Measurements from ENCODE around the gene CDH4. TPM values are rescaled to one million over a fixed set of nuclear protein-coding genes. Genes with fewer than 3 reads are reported as not detected.

CDH4 gene
- total RNA-seq, 1 experiment from 2014 or later = not detected

GRCh38 chr20:61354901-61355495 is 102.9 kb downstream of the CDH4 start:
- Mint-ChIP-seq H3K36me3 (ENCODE audit: insufficient read depth, unreplicated experiment) (no peaks in the 10 kb centered on the region), H3K4me3 (ENCODE audit: unreplicated experiment) (no peak overlapping the region), H3K27me3 (ENCODE audit: insufficient read depth, unreplicated experiment) (peaks cover 38% of the 10 kb centered on the region), H3K27ac (ENCODE audit: unreplicated experiment) (no peak overlapping the region), H3K4me1 (ENCODE audit: low read depth, unreplicated experiment) (no peaks in the 10 kb centered on the region), H3K9me3 (ENCODE audit: unreplicated experiment) (no peaks in the 10 kb centered on the region)
- Histone ChIP-seq H3K4me3 (ENCODE audit: low read depth, low read length) (no peak overlapping the region), H3K36me3 (ENCODE audit: control insufficient read depth, insufficient read depth, low read length) (no peaks in the 10 kb centered on the region), H3K9me3 (peaks cover 8% of the 10 kb centered on the region), H3K27me3 (replicated peaks; ENCODE audit: control insufficient read depth, insufficient read depth, low read length) (no peaks in the 10 kb centered on the region; the same call in 1 of the 2 replicates), H3K4me1 (no peaks in the 10 kb centered on the region)
- no peak for DNase-seq
- TF ChIP-seq CTCF (IDR thresholded peaks at IDR 0.05; ENCODE audit: insufficient read depth in 1 of 2, low read depth in 1 of 2, low read length in 1 of 2, severe bottlenecking in 1 of 2, unreplicated experiment in 1 of 2) = no peak
- no TSS peak for BruUV-seq (replicated peaks)
- ChIA-PET POLR2A (no interaction called here), CTCF (no interaction called here)
- intact Hi-C loops (cut with micrococcal nuclease; ENCODE audit: unreplicated experiment) = no loop called here

GRCh38 chr20:61355585-61355984 is 103.5 kb downstream of the CDH4 start:
- Mint-ChIP-seq H3K9me3 (ENCODE audit: unreplicated experiment) (no peaks in the 10 kb centered on the region), H3K4me3 (ENCODE audit: unreplicated experiment) (no peak overlapping the region), H3K27ac (ENCODE audit: unreplicated experiment) (no peak overlapping the region), H3K4me1 (ENCODE audit: low read depth, unreplicated experiment) (no peaks in the 10 kb centered on the region), H3K27me3 (ENCODE audit: insufficient read depth, unreplicated experiment) (peaks cover 44% of the 10 kb centered on the region), H3K36me3 (ENCODE audit: insufficient read depth, unreplicated experiment) (no peaks in the 10 kb centered on the region)
- DNase-seq = no peak
- no peaks in the 10 kb centered on the region for H3K36me3 ChIP-seq (ENCODE audit: control insufficient read depth, insufficient read depth, low read length)
- POLR2A ChIA-PET = no interaction called here
- H3K4me1 ChIP-seq = no peaks in the 10 kb centered on the region
- CTCF ChIA-PET = no interaction called here
- intact Hi-C loops (cut with micrococcal nuclease; ENCODE audit: unreplicated experiment) = no loop called here
- no peak overlapping the region for H3K4me3 ChIP-seq (ENCODE audit: low read depth, low read length)
- TF ChIP-seq CTCF (IDR thresholded peaks at IDR 0.05; ENCODE audit: insufficient read depth in 1 of 2, low read depth in 1 of 2, low read length in 1 of 2, severe bottlenecking in 1 of 2, unreplicated experiment in 1 of 2) = no peak
- no TSS peak for BruUV-seq (replicated peaks)
- peaks cover 8% of the 10 kb centered on the region for H3K9me3 ChIP-seq
- H3K27me3 ChIP-seq (replicated peaks; ENCODE audit: control insufficient read depth, insufficient read depth, low read length) = no peaks in the 10 kb centered on the region; the same call in 1 of the 2 replicates

GRCh38 chr20:61356196-61356595 is 104.1 kb downstream of the CDH4 start:
- H3K4me3 ChIP-seq (ENCODE audit: low read depth, low read length) = no peak overlapping the region
- POLR2A ChIA-PET = no interaction called here
- CTCF ChIA-PET = no interaction called here
- TF ChIP-seq CTCF (IDR thresholded peaks at IDR 0.05; ENCODE audit: insufficient read depth in 1 of 2, low read depth in 1 of 2, low read length in 1 of 2, severe bottlenecking in 1 of 2, unreplicated experiment in 1 of 2) = no peak
- H3K4me1 ChIP-seq = no peaks in the 10 kb centered on the region
- no peaks in the 10 kb centered on the region for H3K4me1 Mint-ChIP-seq (ENCODE audit: low read depth, unreplicated experiment)
- H3K27me3 Mint-ChIP-seq (ENCODE audit: insufficient read depth, unreplicated experiment) = peaks cover 46% of the 10 kb centered on the region
- H3K9me3 Mint-ChIP-seq (ENCODE audit: unreplicated experiment) = no peaks in the 10 kb centered on the region
- intact Hi-C loops (cut with micrococcal nuclease; ENCODE audit: unreplicated experiment) = no loop called here
- H3K27me3 ChIP-seq (replicated peaks; ENCODE audit: control insufficient read depth, insufficient read depth, low read length) = no peaks in the 10 kb centered on the region; the same call in 1 of the 2 replicates
- H3K9me3 ChIP-seq = peaks cover 8% of the 10 kb centered on the region
- no peaks in the 10 kb centered on the region for H3K36me3 Mint-ChIP-seq (ENCODE audit: insufficient read depth, unreplicated experiment)
- H3K27ac Mint-ChIP-seq (ENCODE audit: unreplicated experiment) = no peak overlapping the region
- no peak for DNase-seq
- no peaks in the 10 kb centered on the region for H3K36me3 ChIP-seq (ENCODE audit: control insufficient read depth, insufficient read depth, low read length)
- H3K4me3 Mint-ChIP-seq (ENCODE audit: unreplicated experiment) = no peak overlapping the region
- no TSS peak for BruUV-seq (replicated peaks)
